Thymus (tissue), 11 donors: Measurements from ENCODE around the gene ZNF362. TPM values are rescaled to one million over a fixed set of nuclear protein-coding genes. Genes with fewer than 3 reads are reported as not detected.

Experiments
- DNase-seq, 9 donors: peaks; one replicate each; pipeline ENCODE4 v3.0.0-alpha.2; 2013; ENCODE audit warnings: low spot score in 9 of 9, low read depth in 6 of 9, missing footprints in 1 of 9
- H3K27ac ChIP-seq, 2 donors: one replicate each; pipeline ENCODE4 v1.5.1; 2013; ENCODE audit warnings: control low read depth in 1 of 2, low read depth in 1 of 2, low read length in 1 of 2, mild to moderate bottlenecking in 1 of 2, moderate library complexity in 1 of 2
- H3K27me3 ChIP-seq, 2 donors: one replicate each; pipeline ENCODE4 v1.5.1; 2013; ENCODE audit warnings: low read length in 1 of 2; ENCODE audit not compliant: control insufficient read depth in 2 of 2, insufficient read depth in 1 of 2
- H3K36me3 ChIP-seq, 2 donors: one replicate each; pipeline ENCODE4 v1.5.1; 2013; ENCODE audit warnings: low read length in 1 of 2, mild to moderate bottlenecking in 1 of 2, moderate library complexity in 1 of 2; ENCODE audit not compliant: control insufficient read depth in 2 of 2, insufficient read depth in 2 of 2
- H3K4me1 ChIP-seq, 2 donors: one replicate each; pipeline ENCODE4 v1.5.1; 2013; ENCODE audit warnings: low read length in 2 of 2; ENCODE audit not compliant: control insufficient read depth in 2 of 2, insufficient read depth in 2 of 2
- H3K4me3 ChIP-seq, 2 donors: one replicate each; pipeline ENCODE4 v1.5.1; 2013; ENCODE audit warnings: low read length in 2 of 2, control low read depth in 1 of 2, mild to moderate bottlenecking in 1 of 2
- H3K9me3 ChIP-seq, 2 donors: one replicate each; pipeline ENCODE4 v1.5.1; 2013; ENCODE audit warnings: low read length in 1 of 2, mild to moderate bottlenecking in 1 of 2; ENCODE audit not compliant: control insufficient read depth in 2 of 2, insufficient read depth in 1 of 2
- WGBS: extraction: QIAGEN DNeasy Blood & Tissue Kit; methylation state at CpG from one replicate; pipeline ENCODE4 v1.1.7; 2013; 5-methylcytosine and 5-hydroxymethylcytosine counted together
- polyA plus RNA-seq: library from polyadenylated mRNA; stranded (reverse); fragments of 200-250 nt; gene quantifications from one replicate; pipeline ENCODE4 v1.2.3, GENCODE V29; 2013
- total RNA-seq: library from RNA; stranded (reverse); fragments of 120-200 nt; gene quantifications from one replicate; pipeline ENCODE4 v1.2.4, GENCODE V29; 2013
- donor health status: healthy.

Gene ZNF362
- total and polyA plus RNA-seq, 2 donors: 11.0 to 18.3 TPM

- Histone ChIP-seq H3K27ac (no peak overlapping the region), H3K9me3 (no peaks in the 10 kb centered on the region), H3K36me3 (peaks cover 30 to 49% of the 10 kb centered on the region in 2 donors), H3K4me3 (no peak overlapping the region), H3K4me1 (no peaks in the 10 kb centered on the region), H3K27me3 (no peaks in the 10 kb centered on the region)
- no peak for DNase-seq
- WGBS: 96% methylated on average over 6 of the region's 6 CpGs
These were observed 18.9 kb downstream of the ZNF362 start for GRCh38 chr1:33275195-33275594.

DNA sequence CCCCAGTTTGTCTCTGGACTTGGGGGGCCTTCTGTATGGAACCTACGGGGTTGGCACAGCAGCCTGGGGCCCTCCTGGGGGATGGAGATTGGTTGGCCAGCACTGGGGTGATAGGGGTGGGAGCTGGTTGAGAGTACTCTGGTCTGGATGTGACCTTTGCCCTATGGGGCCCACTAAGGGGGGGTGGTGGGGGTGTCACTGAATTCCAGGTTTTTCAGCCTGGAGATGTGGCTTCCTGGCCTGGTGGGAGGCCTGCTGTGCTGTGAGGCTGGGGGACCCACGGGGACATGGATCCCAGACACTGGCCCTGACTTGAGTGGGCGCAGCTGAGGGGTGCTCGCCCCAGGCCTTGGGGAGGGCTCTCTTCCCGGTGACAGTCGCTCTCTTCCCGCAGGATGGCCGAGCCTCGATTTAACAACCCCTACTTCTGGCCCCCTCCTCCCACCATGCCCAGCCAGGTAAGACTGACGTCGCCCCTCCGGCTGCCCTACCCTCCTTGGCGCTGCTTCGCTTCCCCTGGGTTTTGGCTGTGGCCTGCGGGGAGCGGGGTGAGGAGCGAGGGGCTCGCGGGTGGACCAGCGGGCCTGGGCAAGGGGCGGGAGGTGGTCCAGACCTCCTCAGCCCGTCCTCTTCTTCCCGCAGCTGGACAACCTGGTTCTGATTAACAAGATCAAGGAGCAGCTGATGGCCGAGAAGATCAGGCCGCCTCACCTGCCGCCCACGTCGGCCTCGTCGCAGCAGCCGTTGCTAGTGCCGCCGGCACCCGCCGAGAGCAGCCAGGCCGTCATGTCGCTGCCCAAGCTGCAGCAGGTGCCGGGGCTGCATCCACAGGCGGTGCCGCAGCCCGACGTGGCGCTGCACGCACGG, 19.6 kb downstream of the ZNF362 start:
- no peaks in the 10 kb centered on the region for H3K4me1 ChIP-seq
- WGBS: 99% methylated on average over 45 of the region's 45 CpGs
- no peaks in the 10 kb centered on the region for H3K27me3 ChIP-seq
- no peak for DNase-seq
- H3K27ac ChIP-seq: no peak overlapping the region
- no peaks in the 10 kb centered on the region for H3K9me3 ChIP-seq
- peaks cover 34 to 51% of the 10 kb centered on the region in 2 donors for H3K36me3 ChIP-seq
- H3K4me3 ChIP-seq: no peak overlapping the region

DNA sequence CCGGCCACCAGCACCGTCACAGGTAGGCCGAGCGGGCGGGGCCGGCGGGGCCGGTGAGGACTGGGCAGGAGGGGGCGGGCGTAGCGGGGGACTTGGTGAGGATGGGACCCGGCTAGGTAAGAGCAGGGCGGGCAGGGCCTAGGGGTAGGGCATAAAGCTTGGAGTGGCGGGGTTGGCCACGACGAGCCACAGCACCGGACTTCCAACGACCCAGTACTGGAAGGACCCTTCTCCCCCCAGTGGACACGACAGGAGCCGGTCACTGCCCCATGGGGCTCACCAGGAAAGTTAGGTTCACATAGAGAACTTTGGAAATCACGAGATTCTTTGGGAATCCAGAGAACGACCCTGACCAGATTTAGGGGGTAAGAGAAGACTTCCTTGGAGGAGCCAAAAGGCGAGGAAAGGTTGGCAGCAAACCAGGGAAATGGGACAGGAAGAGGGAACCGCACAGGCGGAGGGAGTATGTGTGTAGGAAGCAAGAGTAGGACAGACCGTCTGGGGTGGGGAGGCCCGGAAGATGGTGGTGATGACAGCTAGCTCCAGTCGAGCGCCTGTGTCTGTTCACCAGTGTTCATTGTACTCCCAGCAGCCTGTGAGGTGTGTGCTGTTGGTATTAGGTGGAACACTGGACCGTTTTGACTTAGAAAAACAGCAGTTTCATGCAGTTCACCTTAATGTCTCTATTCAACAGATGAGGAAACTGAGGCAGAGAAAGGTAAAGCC, 20.4 kb downstream of the ZNF362 start:
- peaks cover 35 to 52% of the 10 kb centered on the region in 2 donors for H3K36me3 ChIP-seq
- no peak overlapping the region for H3K27ac ChIP-seq
- no peaks in the 10 kb centered on the region for H3K4me1 ChIP-seq
- H3K4me3 ChIP-seq: no peak overlapping the region
- WGBS: 94% methylated on average over 30 of the region's 30 CpGs
- no peaks in the 10 kb centered on the region for H3K27me3 ChIP-seq
- no peaks in the 10 kb centered on the region for H3K9me3 ChIP-seq
- no peak for DNase-seq

DNA sequence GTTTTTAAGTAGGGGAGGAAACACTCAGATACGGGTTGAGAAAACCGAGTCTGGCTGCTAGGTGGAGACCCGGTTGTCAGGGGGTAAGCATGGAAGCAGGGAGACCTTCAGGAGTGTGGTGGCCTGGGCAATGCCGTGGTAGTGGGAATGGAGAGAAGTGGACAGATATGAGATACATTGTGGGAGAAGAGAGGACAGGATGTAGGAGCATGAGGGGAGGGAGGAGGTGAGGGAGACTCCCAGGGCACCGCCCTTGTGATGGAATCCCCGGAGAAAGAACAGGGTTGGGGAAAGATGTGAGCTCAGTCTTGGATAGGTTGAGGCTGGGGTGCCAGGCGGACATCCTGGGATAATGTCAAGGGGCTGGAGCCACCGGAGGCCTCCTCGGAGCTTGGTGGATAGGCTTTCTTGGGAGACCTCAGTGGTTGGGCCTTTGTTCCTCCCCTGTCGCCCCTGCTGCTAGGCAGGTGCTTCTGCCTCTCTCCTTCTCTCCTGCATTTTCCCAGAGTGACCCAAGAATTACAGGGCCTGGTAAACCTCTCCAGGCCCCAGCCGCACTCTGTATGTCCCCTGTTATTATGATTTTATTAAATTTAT, 21.3 kb downstream of the ZNF362 start:
- no peaks in the 10 kb centered on the region for H3K27me3 ChIP-seq
- peaks cover 39 to 50% of the 10 kb centered on the region in 2 donors for H3K36me3 ChIP-seq
- H3K4me1 ChIP-seq: no peaks in the 10 kb centered on the region
- H3K4me3 ChIP-seq: no peak overlapping the region
- 98% methylated on average over 11 of the region's 11 CpGs for WGBS
- DNase-seq: no peak
- H3K27ac ChIP-seq: no peak overlapping the region
- no peaks in the 10 kb centered on the region for H3K9me3 ChIP-seq

DNA sequence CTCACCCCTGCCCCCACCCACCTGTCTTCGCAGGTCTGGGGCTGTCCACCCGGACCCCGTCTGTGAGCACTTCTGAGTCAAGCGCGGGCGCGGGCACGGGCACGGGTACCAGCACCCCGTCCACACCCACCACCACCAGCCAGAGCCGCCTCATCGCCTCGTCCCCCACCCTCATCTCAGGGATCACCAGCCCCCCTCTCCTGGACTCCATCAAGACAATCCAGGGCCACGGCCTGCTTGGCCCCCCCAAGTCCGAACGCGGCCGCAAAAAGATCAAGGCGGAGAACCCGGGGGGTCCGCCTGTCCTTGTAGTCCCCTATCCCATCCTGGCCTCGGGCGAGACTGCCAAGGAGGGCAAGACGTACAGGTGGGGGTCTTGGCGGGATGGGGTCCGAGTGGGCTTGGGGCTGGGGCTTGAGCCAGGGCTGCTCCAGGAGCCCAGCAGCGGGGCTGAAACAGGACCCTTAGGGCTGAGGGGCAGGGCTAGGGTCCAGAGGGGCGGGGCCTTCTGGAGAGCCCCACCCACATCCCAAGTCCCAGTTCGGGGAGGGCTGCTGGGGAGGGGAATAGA, 23.9 kb downstream of the ZNF362 start:
- no peak overlapping the region for H3K27ac ChIP-seq
- DNase-seq: no peak

DNA sequence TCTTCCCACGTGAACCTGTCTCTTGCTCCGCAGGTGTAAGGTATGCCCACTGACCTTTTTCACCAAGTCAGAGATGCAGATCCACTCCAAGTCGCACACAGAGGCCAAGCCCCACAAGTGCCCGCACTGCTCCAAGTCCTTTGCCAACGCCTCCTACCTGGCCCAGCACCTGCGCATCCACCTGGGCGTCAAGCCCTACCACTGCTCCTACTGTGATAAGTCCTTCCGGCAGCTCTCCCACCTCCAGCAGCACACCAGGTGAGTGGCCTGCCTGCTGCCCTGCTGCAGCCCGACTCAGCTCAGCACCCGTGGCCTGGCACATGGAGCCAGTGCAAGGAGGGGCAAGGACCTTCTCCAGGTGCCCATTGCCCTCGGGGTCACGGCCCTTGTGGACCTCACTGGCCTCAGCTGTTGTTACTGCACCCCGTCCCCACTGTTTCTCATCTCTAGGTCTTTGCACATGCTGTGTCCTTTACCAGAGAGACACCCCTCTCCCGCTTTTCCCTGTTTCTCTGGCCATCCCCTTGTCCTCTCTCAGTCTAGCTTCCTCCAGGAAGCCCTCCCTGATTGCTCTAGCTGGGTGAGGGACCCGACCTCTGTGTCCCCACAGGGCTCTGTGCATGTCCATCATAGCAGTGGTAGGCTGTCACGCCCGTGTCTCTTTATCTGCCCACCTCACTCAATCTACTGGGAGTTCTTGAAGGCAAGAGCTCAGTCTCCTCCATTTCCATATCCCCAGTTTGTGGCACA, 25.4 kb downstream of the ZNF362 start:
- Histone ChIP-seq H3K4me1 (no peaks in the 10 kb centered on the region), H3K9me3 (no peaks in the 10 kb centered on the region), H3K4me3 (no peak overlapping the region), H3K27me3 (no peaks in the 10 kb centered on the region), H3K27ac (no peak overlapping the region), H3K36me3 (peaks cover 48 to 52% of the 10 kb centered on the region in 2 donors)
- 99% methylated on average over 17 of the region's 17 CpGs for WGBS
- DNase-seq: no peak

More for the DNA sequence above, 23.9 kb downstream of the ZNF362 start:
- 98% methylated on average over 29 of the region's 29 CpGs for WGBS
- Histone ChIP-seq H3K4me1 (no peaks in the 10 kb centered on the region), H3K4me3 (no peak overlapping the region), H3K27me3 (no peaks in the 10 kb centered on the region), H3K36me3 (peaks cover 51 to 57% of the 10 kb centered on the region in 2 donors), H3K9me3 (no peaks in the 10 kb centered on the region)

- no peak for DNase-seq
- H3K4me1 ChIP-seq: no peaks in the 10 kb centered on the region
- H3K9me3 ChIP-seq: no peaks in the 10 kb centered on the region
- peaks cover 41 to 45% of the 10 kb centered on the region in 2 donors for H3K36me3 ChIP-seq
- H3K4me3 ChIP-seq: no peak overlapping the region
- 99% methylated on average over 3 of the region's 3 CpGs for WGBS
- no peaks in the 10 kb centered on the region for H3K27me3 ChIP-seq
- H3K27ac ChIP-seq: no peak overlapping the region
These were observed 26.5 kb downstream of the ZNF362 start for GRCh38 chr1:33282791-33283190.

GRCh38 chr1:33284049-33284448, 27.8 kb downstream of the ZNF362 start:
- Histone ChIP-seq H3K4me1 (no peaks in the 10 kb centered on the region), H3K9me3 (no peaks in the 10 kb centered on the region), H3K27ac (no peak overlapping the region), H3K27me3 (no peaks in the 10 kb centered on the region), H3K4me3 (no peak overlapping the region), H3K36me3 (peaks cover 43 to 45% of the 10 kb centered on the region in 2 donors)
- DNase-seq: no peak
- 96% methylated on average over 6 of the region's 6 CpGs for WGBS
